ENCODE data around the gene TMEM92.

Gene TMEM92

DNA sequence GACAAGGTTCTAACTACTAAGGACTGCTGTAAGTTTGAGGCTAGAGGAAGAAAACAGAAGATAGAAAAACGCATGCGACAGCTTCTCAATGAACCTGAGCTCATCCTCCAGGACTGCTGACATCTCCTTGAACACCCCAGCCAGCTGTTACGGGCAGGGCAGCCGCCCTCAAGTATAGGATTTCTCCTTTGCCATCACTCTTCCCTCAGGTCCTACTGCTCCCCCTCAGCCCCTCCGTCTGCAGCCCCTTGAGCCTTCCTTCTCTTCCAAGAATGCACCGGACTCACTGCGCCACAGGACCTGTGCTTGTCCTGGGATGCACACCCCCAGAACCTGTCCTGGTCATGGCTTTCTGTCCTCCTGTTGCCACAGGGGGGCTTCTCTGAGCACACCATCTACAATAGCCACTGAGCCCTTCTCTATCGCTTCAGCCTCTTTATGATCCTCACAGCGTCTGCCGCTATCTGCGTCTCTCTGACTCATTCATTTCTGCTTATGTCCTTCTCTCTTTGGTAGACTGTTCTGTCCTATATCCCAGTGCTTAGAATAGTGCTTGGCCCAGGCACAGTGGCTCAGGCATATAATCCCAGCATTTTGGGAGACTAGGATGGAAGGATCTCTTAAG lies 56.0 kb downstream of the TMEM92 start:
- FAIRE-seq, result no peak
